MM.1S (cell line): ENCODE results near the gene DNAJC27.

ENCODE experiments used
- DNase-seq: peaks from one replicate; pipeline ENCODE4 v3.0.0-alpha.2; 2015
- H2AFZ ChIP-seq: fragments of 300-600 bp; sonication (generic); 2 replicates; pipeline ENCODE4 v1.6.0; 2016; ENCODE audit warnings: antibody characterized with exemption, low read length
- H3F3A ChIP-seq: fragments of 300-600 bp; sonication (generic); 2 replicates; pipeline ENCODE4 v1.6.1; 2016; ENCODE audit warnings: mild to moderate bottlenecking, antibody characterized with exemption, low read length, moderate library complexity, mixed read lengths; ENCODE audit not compliant: insufficient read depth
- H3K27ac ChIP-seq: fragments of 300-600 bp; sonication (generic); 2 replicates; pipeline ENCODE4 v1.5.1; 2016; ENCODE audit warnings: mild to moderate bottlenecking, low read length
- H3K27me3 ChIP-seq: fragments of 300-600 bp; sonication (generic); replicated peaks from 2 replicates; pipeline ENCODE4 v1.6.0; 2016; ENCODE audit warnings: low read length; ENCODE audit not compliant: insufficient read depth
- H3K36me3 ChIP-seq: fragments of 300-600 bp; sonication (generic); replicated peaks from 2 replicates; pipeline ENCODE4 v1.6.1; 2016; ENCODE audit warnings: mild to moderate bottlenecking, low read length, mixed read lengths; ENCODE audit not compliant: insufficient read depth
- H3K4me1 ChIP-seq: fragments of 300-600 bp; sonication (generic); 2 replicates; pipeline ENCODE4 v1.6.1; 2016; ENCODE audit warnings: low read length, mixed read lengths
- H3K4me2 ChIP-seq: fragments of 300-600 bp; sonication (generic); 2 replicates; pipeline ENCODE4 v1.6.0; 2016; ENCODE audit warnings: low read depth, low read length
- H3K4me3 ChIP-seq: fragments of 300-600 bp; sonication (generic); 2 replicates; pipeline ENCODE4 v1.5.1; 2016; ENCODE audit warnings: low read length, mixed read lengths
- H3K79me2 ChIP-seq: fragments of 300-600 bp; sonication (generic); 2 replicates; pipeline ENCODE4 v1.6.1; 2016; ENCODE audit warnings: mixed run types, low read length, mixed read lengths
- H3K9ac ChIP-seq: fragments of 300-600 bp; sonication (generic); 2 replicates; pipeline ENCODE4 v1.6.1; 2016; ENCODE audit warnings: low read length, mixed read lengths
- H3K9me2 ChIP-seq: fragments of 300-600 bp; sonication (generic); replicated peaks from 2 replicates; pipeline ENCODE4 v1.6.1; 2016; ENCODE audit warnings: mild to moderate bottlenecking, low read length, mixed read lengths; ENCODE audit not compliant: insufficient read depth
- H3K9me3 ChIP-seq: fragments of 300-600 bp; sonication (generic); replicated peaks from 2 replicates; pipeline ENCODE4 v1.6.1; 2016; ENCODE audit warnings: mild to moderate bottlenecking, low read length, mixed read lengths; ENCODE audit not compliant: insufficient read depth
- H4K20me1 ChIP-seq: fragments of 300-600 bp; sonication (generic); 2 replicates; pipeline ENCODE4 v1.6.1; 2016; ENCODE audit warnings: mild to moderate bottlenecking, low read length, moderate library complexity, mixed read lengths; ENCODE audit not compliant: insufficient read depth
- EZH2 ChIP-seq: fragments of 300-600 bp; sonication (generic); optimal IDR thresholded peaks from 2 replicates; pipeline ENCODE3; 2017; ENCODE audit warnings: low read depth, mild to moderate bottlenecking, antibody characterized with exemption, low read length, mixed read lengths
- EZH2phosphoT487 ChIP-seq: fragments of 300-600 bp; sonication (generic); IDR thresholded peaks from 2 replicates; pipeline ENCODE4 v1.6.1; 2018; ENCODE audit warnings: antibody characterized with exemption, low read length
- TF ChIP-seq, protein P1 (sequence below): fragments of 300-600 bp; sonication (generic); IDR thresholded peaks from 2 replicates; pipeline ENCODE4 v1.5.1; 2016; ENCODE audit warnings: antibody characterized with exemption, low read length, mixed read lengths

Gene DNAJC27

DNA sequence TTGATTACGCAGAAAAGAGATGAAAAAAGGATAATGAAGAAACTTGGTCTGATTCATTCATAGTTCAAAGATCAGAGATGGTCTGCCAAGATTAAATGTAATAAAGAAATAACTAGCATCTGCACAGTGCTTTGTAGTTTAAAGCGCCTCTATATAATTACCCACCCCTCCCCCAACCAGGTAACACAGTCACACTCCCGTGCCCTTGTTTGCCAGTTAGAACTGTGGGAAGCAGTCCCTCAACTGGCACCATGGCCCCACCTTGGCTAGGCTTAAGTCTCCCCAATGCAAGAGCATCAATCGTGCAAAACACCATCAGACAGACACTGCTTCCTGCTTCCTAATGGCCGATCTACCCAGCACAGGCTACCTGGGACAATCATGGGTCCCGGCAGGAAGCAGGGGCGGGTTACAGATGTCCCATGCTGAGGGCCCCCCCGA, 63.3 kb downstream of the DNAJC27 start:
- TF ChIP-seq EZH2 = no peak
- no peak for TF ChIP-seq EZH2phosphoT487
- TF ChIP-seq, protein P1, sequence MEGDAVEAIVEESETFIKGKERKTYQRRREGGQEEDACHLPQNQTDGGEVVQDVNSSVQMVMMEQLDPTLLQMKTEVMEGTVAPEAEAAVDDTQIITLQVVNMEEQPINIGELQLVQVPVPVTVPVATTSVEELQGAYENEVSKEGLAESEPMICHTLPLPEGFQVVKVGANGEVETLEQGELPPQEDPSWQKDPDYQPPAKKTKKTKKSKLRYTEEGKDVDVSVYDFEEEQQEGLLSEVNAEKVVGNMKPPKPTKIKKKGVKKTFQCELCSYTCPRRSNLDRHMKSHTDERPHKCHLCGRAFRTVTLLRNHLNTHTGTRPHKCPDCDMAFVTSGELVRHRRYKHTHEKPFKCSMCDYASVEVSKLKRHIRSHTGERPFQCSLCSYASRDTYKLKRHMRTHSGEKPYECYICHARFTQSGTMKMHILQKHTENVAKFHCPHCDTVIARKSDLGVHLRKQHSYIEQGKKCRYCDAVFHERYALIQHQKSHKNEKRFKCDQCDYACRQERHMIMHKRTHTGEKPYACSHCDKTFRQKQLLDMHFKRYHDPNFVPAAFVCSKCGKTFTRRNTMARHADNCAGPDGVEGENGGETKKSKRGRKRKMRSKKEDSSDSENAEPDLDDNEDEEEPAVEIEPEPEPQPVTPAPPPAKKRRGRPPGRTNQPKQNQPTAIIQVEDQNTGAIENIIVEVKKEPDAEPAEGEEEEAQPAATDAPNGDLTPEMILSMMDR = no peak
- H3K4me3 ChIP-seq = no peak overlapping the region
- H3K9me2 ChIP-seq = no peaks in the 10 kb centered on the region
- H4K20me1 ChIP-seq = no peaks in the 10 kb centered on the region; the same call in none of the 2 replicates
- H3K9ac ChIP-seq = no peak overlapping the region
- H3K36me3 ChIP-seq = 0 out of 2 replicates have a peak, but pooled peaks cover 2% of the 10 kb centered on the region
- no peaks in the 10 kb centered on the region for H3K27me3 ChIP-seq
- H3K9me3 ChIP-seq = no peaks in the 10 kb centered on the region
- DNase-seq = no peak
- H3K79me2 ChIP-seq = peaks cover 91% of the 10 kb centered on the region
- no peak overlapping the region for H3K4me2 ChIP-seq
- no peak overlapping the region for H2AFZ ChIP-seq
- H3K27ac ChIP-seq = no peak overlapping the region
- no peaks in the 10 kb centered on the region; the same call in 1 of the 2 replicates for H3F3A ChIP-seq
- no peaks in the 10 kb centered on the region for H3K4me1 ChIP-seq

DNA sequence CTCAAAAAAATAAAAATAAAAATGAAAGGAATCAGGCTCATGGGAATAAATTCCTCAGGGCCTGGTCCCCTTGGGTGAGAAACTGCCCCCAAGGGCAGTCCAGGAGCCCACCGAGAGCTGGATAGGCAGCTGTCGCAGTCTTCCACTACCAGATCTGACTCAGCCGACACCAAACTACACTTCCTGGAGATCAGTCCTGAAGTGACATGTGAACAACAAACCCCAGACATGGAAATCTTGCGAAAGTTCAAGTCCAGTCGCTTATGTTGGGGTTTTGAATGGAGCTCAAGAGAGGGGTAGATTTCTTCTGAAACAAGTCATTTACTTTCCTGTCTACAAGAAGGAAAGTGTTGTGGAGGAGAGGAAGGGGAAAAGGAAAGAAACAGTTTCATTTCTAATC, 64.6 kb downstream of the DNAJC27 start:
- no peaks in the 10 kb centered on the region; the same call in 1 of the 2 replicates for H3F3A ChIP-seq
- no peak overlapping the region for H3K27ac ChIP-seq
- no peaks in the 10 kb centered on the region for H3K9me2 ChIP-seq
- H2AFZ ChIP-seq = no peak overlapping the region
- H3K79me2 ChIP-seq = peaks cover 91% of the 10 kb centered on the region
- H4K20me1 ChIP-seq = no peaks in the 10 kb centered on the region; the same call in 1 of the 2 replicates
- no peak overlapping the region for H3K9ac ChIP-seq
- H3K4me2 ChIP-seq = no peak overlapping the region
- TF ChIP-seq EZH2 (no peak), EZH2phosphoT487 (no peak)
- TF ChIP-seq, protein P1 = no peak
- DNase-seq = no peak
- H3K27me3 ChIP-seq = no peaks in the 10 kb centered on the region
- no peaks in the 10 kb centered on the region for H3K9me3 ChIP-seq
- no peaks in the 10 kb centered on the region for H3K4me1 ChIP-seq
- no peak overlapping the region for H3K4me3 ChIP-seq
- H3K36me3 ChIP-seq = 0 out of 2 replicates have a peak, but pooled peaks cover 2% of the 10 kb centered on the region

DNA sequence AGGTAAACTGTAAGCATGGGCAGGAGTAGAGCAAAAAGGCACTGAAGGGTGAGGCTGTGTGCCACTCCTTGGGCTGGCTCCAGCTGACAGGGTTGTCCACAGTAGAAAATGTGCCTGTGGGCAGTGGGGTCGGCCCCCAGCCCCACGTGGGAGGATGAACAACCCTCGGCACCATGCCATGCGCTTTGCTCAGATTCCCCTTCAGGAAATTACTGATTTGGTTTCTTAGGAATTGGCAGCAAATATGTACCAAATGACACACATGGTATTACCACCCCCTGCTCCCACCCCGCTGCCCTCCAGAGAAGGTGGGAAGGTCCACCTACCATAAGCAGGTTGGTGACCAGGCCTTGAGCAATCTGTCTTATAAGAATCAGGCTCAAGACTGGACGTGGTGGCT, 65.3 kb downstream of the DNAJC27 start:
- no peak for DNase-seq
- H3K4me1 ChIP-seq = no peaks in the 10 kb centered on the region
- H3K27me3 ChIP-seq = no peaks in the 10 kb centered on the region
- no peak overlapping the region for H2AFZ ChIP-seq
- no peaks in the 10 kb centered on the region; the same call in 1 of the 2 replicates for H3F3A ChIP-seq
- H3K9me2 ChIP-seq = no peaks in the 10 kb centered on the region
- H3K9ac ChIP-seq = no peak overlapping the region
- peaks cover 89% of the 10 kb centered on the region for H3K79me2 ChIP-seq
- H3K4me3 ChIP-seq = no peak overlapping the region
- no peak overlapping the region for H3K27ac ChIP-seq
- no peaks in the 10 kb centered on the region; the same call in 1 of the 2 replicates for H4K20me1 ChIP-seq
- no peaks in the 10 kb centered on the region for H3K36me3 ChIP-seq
- no peaks in the 10 kb centered on the region for H3K9me3 ChIP-seq
- no peak for TF ChIP-seq EZH2phosphoT487
- TF ChIP-seq EZH2 = no peak
- TF ChIP-seq, protein P1 = no peak
- H3K4me2 ChIP-seq = no peak overlapping the region
